Activated CD8-positive, alpha-beta T cell treated with anti-CD3 and anti-CD28 coated beads for 36 hours (primary cell): Measurements from ENCODE around the gene ARIH2. TPM values are rescaled to one million over a fixed set of nuclear protein-coding genes. Genes with fewer than 3 reads are reported as not detected.

ENCODE experiments used
- ATAC-seq: fragments of 200-7000 bp; cut with Tn5 transposase; one replicate; pipeline ENCODE4 v1.10.0; 2021; ENCODE audit warnings: mild to moderate bottlenecking, moderate library complexity
- CTCF ChIA-PET: fragments of 350-600 bp; sonication (Branson Sonifier 250); formaldehyde crosslinking; loops from one replicate; lab custom pipeline; 2021; ENCODE audit warnings: antibody characterized with exemption; lab: Charles Lee
- POLR2A ChIA-PET: fragments of 350-600 bp; sonication (Branson Sonifier 250); formaldehyde crosslinking; loops from one replicate; lab custom pipeline; 2021; ENCODE audit warnings: antibody characterized with exemption; lab: Charles Lee
- DNase-seq: peaks from one replicate; pipeline ENCODE4 v3.0.0-alpha.2; 2020
- H3K27ac Mint-ChIP-seq: one replicate; pipeline ENCODE4 v1.8.0; 2021; ENCODE audit warnings: mild to moderate bottlenecking, mixed read lengths
- H3K27me3 Mint-ChIP-seq: one replicate; pipeline ENCODE4 v1.8.0; 2021; ENCODE audit warnings: mixed read lengths
- H3K36me3 Mint-ChIP-seq: one replicate; pipeline ENCODE4 v1.8.0; 2021; ENCODE audit warnings: low read depth, mixed read lengths
- H3K4me1 Mint-ChIP-seq: one replicate; pipeline ENCODE4 v1.8.0; 2021; ENCODE audit warnings: low read depth, mixed read lengths
- H3K4me3 Mint-ChIP-seq: one replicate; pipeline ENCODE4 v1.8.0; 2021; ENCODE audit warnings: mild to moderate bottlenecking, moderate library complexity, mixed read lengths
- H3K9me3 Mint-ChIP-seq: one replicate; pipeline ENCODE4 v1.8.0; 2021; ENCODE audit warnings: mixed read lengths
- CTCF ChIP-seq: fragments of 200-600 bp; IDR thresholded peaks from one replicate; pipeline ENCODE4 v1.8.0; 2022; ENCODE audit warnings: antibody characterized with exemption, mild to moderate bottlenecking
- intact Hi-C: fragments of 100-400 bp; cut with micrococcal nuclease; formaldehyde crosslinking; loops from one replicate; pipeline ENCODE4 v1.10.0; 2022
- total RNA-seq, 2 experiments: library from RNA; stranded (reverse); gene quantifications; one replicate each; pipeline ENCODE4 v1.2.3, GENCODE V29; 2021

Gene ARIH2
- total RNA-seq, 2 experiments from 2014 or later = 98.2 to 115 TPM

GRCh38 chr3:49009396-49009795 is 90.8 kb downstream of the ARIH2 start:
- no peaks in the 10 kb centered on the region for H3K27me3 Mint-ChIP-seq
- H3K9me3 Mint-ChIP-seq = no peaks in the 10 kb centered on the region
- TF ChIP-seq CTCF = no peak
- intact Hi-C loops = no loop called here
- CTCF ChIA-PET = interaction anchor here (0.6 to 4.2 kb wide), 5 partner anchors 8 to 21 kb away, joined by 4 to 45 read pairs (median 22); partner anchors contain the start of genes DALRD3, NDUFAF3 and P4HTM
- no peak for DNase-seq
- H3K27ac Mint-ChIP-seq = peak overlapping the region; percentile 31
- peaks cover 18% of the 10 kb centered on the region for H3K36me3 Mint-ChIP-seq
- ATAC-seq = no peak
- POLR2A ChIA-PET = interaction anchor here (1.1 to 7.1 kb wide), 5 partner anchors 12 to 84 kb away, joined by 3 to 200 read pairs (median 27); partner anchors contain the start of genes DALRD3, IMPDH2, NDUFAF3 and P4HTM
- peaks cover 17% of the 10 kb centered on the region for H3K4me1 Mint-ChIP-seq
- H3K4me3 Mint-ChIP-seq = peak overlapping the region; percentile 17

GRCh38 chr3:49012441-49013017 is 93.9 kb downstream of the ARIH2 start:
- peaks cover 24% of the 10 kb centered on the region for H3K36me3 Mint-ChIP-seq
- ChIA-PET POLR2A (interaction anchor here (0.6 to 7.9 kb wide), 8 partner anchors 11 to 93 kb away, joined by 3 to 90 read pairs (median 5); partner anchors contain the start of genes ARIH2, IMPDH2 and NDUFAF3), CTCF (interaction anchor here (0.9 to 8.6 kb wide), 4 partner anchors 7 to 48 kb away, joined by 3 to 78 read pairs (median 11); partner anchors contain the start of genes NDUFAF3 and P4HTM)
- intact Hi-C loops = no loop called here
- DNase-seq (no peak), ATAC-seq (no peak)
- H3K9me3 Mint-ChIP-seq = no peaks in the 10 kb centered on the region
- no peaks in the 10 kb centered on the region for H3K27me3 Mint-ChIP-seq
- H3K4me3 Mint-ChIP-seq = no peak overlapping the region
- peaks cover 17% of the 10 kb centered on the region for H3K4me1 Mint-ChIP-seq
- no peak overlapping the region for H3K27ac Mint-ChIP-seq
- TF ChIP-seq CTCF = no peak

GRCh38 chr3:49013113-49013737 is 94.6 kb downstream of the ARIH2 start:
- ChIA-PET POLR2A (interaction anchor here (1.3 to 7.9 kb wide), 5 partner anchors 11 to 69 kb away, joined by 3 to 90 read pairs (median 6); partner anchors contain the start of genes IMPDH2 and NDUFAF3), CTCF (interaction anchor here (0.5 to 8.6 kb wide), 7 partner anchors 9 to 26 kb away, joined by 3 to 78 read pairs (median 4); partner anchors contain the start of genes IMPDH2, NDUFAF3 and P4HTM)
- H3K27me3 Mint-ChIP-seq = no peaks in the 10 kb centered on the region
- intact Hi-C loops = no loop called here
- ATAC-seq (no peak), DNase-seq (no peak)
- peaks cover 13% of the 10 kb centered on the region for H3K4me1 Mint-ChIP-seq
- TF ChIP-seq CTCF = no peak
- no peak overlapping the region for H3K27ac Mint-ChIP-seq
- peaks cover 19% of the 10 kb centered on the region for H3K36me3 Mint-ChIP-seq
- no peak overlapping the region for H3K4me3 Mint-ChIP-seq
- H3K9me3 Mint-ChIP-seq = no peaks in the 10 kb centered on the region

- H3K9me3 Mint-ChIP-seq = no peaks in the 10 kb centered on the region
- no peak overlapping the region for H3K27ac Mint-ChIP-seq
- TF ChIP-seq CTCF = peak; percentile 45
- no peaks in the 10 kb centered on the region for H3K27me3 Mint-ChIP-seq
- CTCF ChIA-PET = interaction anchor here (0.5 to 8.6 kb wide), 10 partner anchors 8 to 26 kb away, joined by 3 to 78 read pairs (median 4); partner anchors contain the start of genes IMPDH2, NDUFAF3 and P4HTM
- intact Hi-C loops = no loop called here
- peaks cover 18% of the 10 kb centered on the region for H3K36me3 Mint-ChIP-seq
- DNase-seq (peak; percentile 67), ATAC-seq (peak; percentile 51)
- H3K4me1 Mint-ChIP-seq = peaks cover 11% of the 10 kb centered on the region
- POLR2A ChIA-PET = interaction anchor here (0.6 to 7.9 kb wide), 6 partner anchors 10 to 159 kb away, joined by 3 to 90 read pairs (median 6); partner anchors contain the start of genes IMPDH2 and NDUFAF3
- H3K4me3 Mint-ChIP-seq = no peak overlapping the region
Observed at GRCh38 chr3:49013738-49014660, 95.4 kb downstream of the ARIH2 start.
